SHP77 (cell line): ENCODE results near the gene ARHGDIB.

Source experiments
- DNase-seq, 2 experiments: peaks; one replicate each; lab custom pipeline; 2025; lab: John Stamatoyannopoulos, UW

ARHGDIB gene

DNA sequence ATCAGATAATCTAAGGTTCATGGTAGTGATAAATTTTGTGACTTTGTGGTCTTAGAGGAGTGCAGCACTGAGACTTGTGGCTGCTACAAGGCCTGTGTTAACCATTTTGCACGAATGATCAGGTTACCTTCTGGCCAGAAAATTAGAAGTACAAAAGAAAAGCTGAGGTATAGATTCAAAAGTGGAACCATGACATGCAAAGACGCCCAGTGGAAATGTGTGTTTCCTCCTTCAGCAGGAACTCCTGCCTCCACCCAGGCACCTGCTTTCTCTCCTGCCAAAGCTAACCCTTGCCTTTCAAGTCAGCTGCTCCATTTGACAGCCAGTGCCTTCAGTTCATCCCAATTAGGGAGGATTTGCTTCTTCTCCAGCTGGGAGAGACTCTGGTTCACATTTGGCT lies 21.6 kb upstream of the ARHGDIB start:
- DNase-seq, result no peak

- no peak for DNase-seq
These were observed 21.2 kb upstream of the ARHGDIB start for GRCh38 chr12:14982562-14982961.

DNA sequence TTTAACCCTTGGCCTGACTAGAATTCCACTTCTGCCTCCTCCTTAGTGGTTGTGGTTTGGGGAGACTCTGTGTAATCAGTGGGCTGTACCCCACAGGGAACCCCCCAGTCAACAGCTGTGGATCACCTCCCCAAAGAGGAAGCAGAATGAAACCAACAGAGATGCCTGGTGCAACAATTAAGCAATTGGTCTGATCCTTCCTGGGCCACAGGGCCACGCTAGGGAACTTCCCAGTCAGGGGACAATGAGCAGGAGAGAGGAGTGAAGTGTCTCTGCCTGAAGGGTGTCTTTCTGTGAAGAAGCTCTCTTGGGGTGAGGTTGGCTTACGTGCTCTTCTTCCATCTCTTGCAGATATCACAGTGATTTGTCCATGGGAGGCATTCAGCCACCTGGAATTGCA lies 19.6 kb upstream of the ARHGDIB start:
- DNase-seq, result no peak

DNA sequence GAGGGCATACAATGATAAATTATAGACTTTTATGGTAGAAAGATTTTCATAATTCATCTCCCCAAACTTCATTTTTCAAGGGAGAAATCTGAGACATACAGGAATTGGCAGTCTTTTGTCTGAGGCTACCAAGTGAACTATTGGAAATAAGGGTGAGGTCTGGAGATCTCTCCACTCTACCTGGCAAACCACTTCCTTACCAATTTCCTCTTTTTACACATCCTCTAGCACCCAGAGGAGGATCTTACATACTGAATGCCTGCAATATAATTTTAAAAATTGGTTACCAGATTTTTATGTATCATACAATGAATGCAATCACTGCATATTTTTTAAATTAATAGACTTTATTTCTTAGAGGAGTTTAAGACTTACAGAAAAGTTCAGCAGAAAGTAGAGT lies 18.1 kb upstream of the ARHGDIB start:
- no peak for DNase-seq

GRCh38 chr12:14976658-14977057 lies 15.3 kb upstream of the ARHGDIB start:
- DNase-seq, result no peak

GRCh38 chr12:14975457-14975856 lies 14.1 kb upstream of the ARHGDIB start:
- DNase-seq, result no peak

DNA sequence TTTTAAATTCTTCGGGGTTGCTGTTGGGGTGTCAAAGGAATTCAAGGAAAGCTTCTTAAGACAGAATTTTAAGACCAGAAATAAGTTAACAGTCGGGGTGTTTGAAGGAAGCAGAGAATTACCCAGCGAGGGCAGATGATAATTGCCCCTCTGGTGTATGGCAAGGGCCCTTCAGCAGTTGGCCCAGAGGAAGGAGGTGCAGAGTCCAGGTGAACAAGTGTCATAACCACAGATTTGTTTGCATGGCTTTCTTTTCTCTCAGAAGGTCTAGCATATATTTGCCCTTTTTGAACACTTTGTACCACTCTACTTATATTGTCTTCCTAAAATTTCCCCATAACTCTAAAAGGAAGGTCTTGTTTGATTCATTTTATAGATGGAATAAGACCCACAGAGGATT lies 13.2 kb upstream of the ARHGDIB start:
- no peak for DNase-seq

DNA sequence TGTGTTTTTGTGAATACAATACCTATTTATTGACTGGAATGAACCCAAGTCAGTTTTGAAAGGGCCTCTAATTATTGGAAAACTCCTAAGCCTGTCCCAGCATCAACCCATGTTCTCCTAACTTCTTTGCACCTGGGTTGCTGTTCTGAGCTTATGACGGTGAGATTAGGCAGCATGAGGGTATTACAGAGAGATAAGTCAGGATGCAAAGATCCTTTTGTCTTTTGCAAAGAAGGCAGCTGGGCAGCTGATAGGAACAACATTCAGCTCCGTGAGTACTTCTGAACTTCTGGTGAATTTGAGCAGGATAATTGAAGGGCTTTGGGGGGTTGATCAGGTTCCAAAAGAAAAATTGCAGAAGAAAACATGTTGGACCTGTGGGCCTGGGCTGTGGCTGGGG lies 11.4 kb upstream of the ARHGDIB start, which contains the start of gene PDE6H:
TSS of gene PDE6H (plus strand) at position 227 of the 400 bp plus-strand sequence. CDS start 4,971 bp downstream, outside the sequence.
- DNase-seq, result no peak

DNA sequence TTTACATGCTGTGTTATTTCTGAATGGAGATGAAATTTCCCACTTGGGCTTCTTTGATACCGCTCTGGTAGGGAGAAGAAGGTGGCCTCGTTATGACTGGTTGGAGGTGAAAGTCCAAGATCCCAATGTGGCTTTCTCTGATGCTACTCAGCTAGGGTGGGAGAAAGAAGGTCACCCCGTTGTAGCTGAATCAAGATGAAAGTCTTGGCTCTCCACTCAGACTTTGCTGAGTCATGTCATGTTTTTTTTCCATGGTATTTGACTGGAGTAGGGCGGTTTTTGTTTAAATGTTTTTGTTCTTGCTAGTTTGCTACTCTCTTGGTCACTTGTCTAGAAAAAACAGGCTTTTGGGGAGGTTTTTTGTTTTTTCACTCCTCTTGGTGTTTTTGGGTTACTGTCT lies 9.1 kb upstream of the ARHGDIB start:
- no peak for DNase-seq

DNA sequence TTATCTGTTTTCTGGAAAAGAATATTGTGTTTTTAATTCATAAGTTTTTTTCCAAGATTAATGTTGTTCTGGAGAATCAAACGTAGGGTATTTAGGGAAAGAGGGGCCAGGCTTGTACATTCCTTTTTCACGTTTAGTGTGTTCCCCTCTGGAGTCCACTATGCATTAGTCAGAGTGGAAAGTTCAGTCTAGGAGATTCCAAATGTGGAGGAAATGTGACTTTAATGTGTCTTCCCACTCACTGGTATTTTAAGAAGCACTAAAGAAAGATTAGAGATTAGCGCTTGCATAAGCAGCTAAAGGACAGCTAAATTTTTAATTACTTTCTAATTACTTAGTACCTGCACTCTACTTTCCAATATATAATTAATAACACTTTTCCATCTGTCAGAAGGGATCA lies 7.1 kb upstream of the ARHGDIB start:
- no peak for DNase-seq

GRCh38 chr12:14965221-14965620 lies 3.8 kb upstream of the ARHGDIB start:
- DNase-seq, result no peak

- DNase-seq, result no peak
These were observed 3.0 kb upstream of the ARHGDIB start for GRCh38 chr12:14964406-14964805.

DNA sequence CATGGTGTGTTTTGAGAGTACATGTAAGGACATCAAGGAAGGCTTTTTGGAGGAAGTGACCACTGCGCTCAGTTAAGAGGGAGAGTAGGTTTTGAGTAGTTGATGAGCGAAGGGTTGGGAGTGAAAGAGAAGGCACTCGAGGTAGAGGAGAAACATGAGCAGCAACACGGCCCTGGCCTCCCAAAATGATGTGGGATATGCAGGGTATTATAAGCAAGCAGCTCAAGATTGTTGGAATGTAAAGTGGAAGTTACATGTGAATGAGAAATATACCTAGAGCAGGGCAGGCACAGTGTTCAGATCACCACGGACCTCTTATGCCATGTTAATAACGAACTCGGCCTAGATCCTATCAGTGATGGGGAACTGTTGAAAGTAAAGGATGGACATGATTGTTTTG lies 2.1 kb upstream of the ARHGDIB start:
- no peak for DNase-seq

- no peak for DNase-seq
These were observed 1.4 kb upstream of the ARHGDIB start for GRCh38 chr12:14962797-14963196.

DNA sequence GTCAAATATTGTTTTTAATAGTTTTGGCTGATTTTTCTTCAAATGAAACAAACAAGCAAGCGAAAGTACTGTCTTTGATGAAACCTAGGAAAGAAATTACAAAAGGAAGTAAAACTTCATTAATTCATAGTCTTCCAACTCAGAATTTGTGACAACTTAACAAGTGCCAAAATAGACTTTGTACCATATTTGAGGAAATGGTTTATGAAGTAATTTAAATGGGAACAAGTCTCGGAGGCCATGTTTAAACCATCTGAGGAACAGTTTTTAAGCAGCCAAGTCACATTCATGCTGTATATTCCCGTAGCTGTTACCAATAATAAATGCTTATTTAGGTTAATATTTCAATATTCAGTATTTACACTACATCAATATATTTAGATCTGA lies 745 bp upstream of the ARHGDIB start:
- no peak for DNase-seq

- no peak for DNase-seq
These were observed 594 bp downstream of the ARHGDIB start for GRCh38 chr12:14960548-14961465.

DNA sequence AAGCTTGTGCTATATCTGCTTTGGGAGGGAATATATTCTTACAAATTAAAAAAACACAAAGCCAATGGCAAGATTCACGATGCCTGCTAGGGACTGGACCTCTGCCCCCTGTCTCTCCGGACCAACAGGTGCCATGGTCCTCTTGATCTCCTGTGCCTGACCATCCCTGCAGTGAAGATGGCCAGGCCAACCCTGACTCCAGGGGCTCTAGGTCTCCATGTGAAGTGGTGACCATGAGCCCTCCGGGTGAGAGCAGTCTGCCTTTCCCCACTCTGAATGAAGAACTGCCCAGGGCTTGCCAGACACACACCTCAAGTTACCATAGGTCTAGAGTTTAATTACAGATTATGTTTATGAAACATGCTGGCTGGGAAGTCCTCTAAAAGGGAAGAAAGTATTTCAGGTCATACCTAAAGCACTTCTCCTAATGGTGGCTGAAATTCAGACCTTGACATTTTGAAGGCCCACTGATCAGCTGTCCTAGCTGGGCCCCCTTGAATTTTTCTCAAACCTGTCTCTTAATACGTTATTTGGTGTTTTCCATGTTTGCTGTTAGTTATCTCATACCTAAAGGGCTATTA lies 1.4 kb downstream of the ARHGDIB start:
- DNase-seq, result no peak

DNA sequence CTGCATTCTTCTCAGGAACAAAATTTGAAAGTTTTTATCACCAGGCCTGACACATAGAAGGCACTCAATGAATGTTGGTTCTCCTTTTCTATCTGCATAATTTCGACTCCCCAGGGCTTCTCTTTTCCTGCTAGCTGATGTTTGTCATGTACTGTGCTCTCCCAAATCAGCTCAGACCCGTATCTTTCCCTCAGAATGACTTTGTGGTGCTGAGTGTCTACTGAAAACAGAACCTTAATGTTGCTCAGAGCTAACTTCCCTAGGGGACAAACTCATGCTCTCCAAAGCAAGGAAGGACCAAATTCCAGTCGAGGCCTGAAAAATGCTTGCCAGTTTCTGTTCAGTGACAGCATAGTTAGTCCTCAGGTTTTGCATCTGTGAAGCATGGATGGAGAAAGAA lies 1.9 kb downstream of the ARHGDIB start:
- DNase-seq, result no peak

DNA sequence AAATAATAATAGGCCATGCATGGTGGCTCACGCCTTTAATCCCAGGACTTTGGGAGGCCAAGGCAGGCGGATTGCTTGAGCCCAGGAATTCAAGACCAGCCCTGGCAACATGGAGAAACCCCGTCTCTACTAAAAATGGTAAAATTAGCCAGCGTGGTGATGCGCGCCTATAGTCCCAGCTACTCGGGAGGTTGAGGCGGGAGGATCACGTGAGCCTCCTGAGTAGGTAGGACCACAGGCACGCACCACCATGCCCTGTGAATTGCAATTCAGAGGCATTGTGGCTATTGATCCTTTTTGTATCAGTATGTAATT lies 2.3 kb downstream of the ARHGDIB start:
- DNase-seq, result no peak

DNA sequence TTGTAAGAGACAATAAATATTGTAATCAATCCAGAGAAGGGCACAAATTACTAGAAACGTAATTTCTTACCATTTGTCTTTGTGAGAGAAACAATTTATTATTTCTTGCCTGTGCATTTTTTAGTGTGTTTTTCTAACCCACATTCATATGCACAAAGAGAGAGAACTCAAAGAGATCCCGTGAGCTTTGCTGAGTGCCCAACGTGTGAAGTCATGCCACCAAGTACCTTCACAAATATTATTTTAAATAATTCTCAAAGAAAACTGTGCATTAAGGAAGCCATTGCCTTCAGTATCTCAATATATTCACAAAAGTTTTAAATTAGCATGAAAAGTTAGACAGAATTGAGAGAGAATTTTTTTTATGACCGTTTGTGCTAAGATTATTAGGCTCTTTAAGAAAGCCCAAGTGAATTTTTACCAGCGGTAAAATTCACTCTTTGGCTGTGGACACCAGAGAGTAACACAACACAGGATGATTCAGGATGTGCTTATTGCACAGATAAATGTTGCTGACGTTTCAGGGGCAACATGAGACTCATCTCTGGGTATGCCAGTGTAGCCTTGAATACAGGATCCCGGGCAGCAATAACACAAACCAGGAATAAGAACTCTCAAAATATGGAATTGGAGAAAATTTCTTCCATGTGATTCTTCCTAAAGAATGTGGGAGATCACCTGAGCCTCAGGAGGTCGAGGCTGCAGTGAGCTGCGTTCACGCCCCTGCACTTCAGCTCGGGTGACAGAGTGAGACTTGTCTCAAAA lies 2.9 kb downstream of the ARHGDIB start:
- DNase-seq, result no peak

- no peak for DNase-seq
These were observed 3.7 kb downstream of the ARHGDIB start for GRCh38 chr12:14957551-14958168.

DNA sequence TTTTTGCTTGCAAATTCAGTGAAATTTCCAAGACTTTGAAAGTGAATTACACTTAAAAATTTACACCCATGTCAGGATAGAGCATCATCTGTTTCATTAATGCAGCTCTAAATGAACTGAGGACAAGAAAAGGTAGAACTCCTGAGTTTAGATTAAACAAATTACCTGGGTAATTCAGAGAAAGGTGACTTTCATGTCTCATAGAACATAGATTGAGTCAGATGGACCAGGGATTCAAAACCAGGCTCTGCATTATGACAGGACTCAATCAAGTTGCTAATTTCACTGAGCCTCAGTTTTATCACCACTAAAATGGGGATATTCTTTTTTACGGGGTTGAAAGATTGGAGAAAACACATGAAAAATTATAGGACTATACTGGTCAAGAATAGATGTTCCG lies 4.5 kb downstream of the ARHGDIB start:
- no peak for DNase-seq
